ENCODE data around the gene SLC35B2.
A peak's percentile ranks its signal among the peaks of the same experiment; 100 is the strongest.

Gene SLC35B2

GRCh38 chr6:44219815-44220784 is 37.2 kb downstream of the SLC35B2 start:
- H3K27ac Mint-ChIP-seq, result peak overlapping the region; percentile 77
- H3K9me3 Mint-ChIP-seq, result no peaks in the 10 kb centered on the region
- peaks cover 51% of the 10 kb centered on the region for H3K4me1 Mint-ChIP-seq
- no peak for ATAC-seq
- no peaks in the 10 kb centered on the region for H3K27me3 Mint-ChIP-seq
- H3K4me3 Mint-ChIP-seq, result peak overlapping the region; percentile 84
- no peaks in the 10 kb centered on the region for H3K36me3 Mint-ChIP-seq

- peak; percentile 60 for ATAC-seq
- Mint-ChIP-seq H3K36me3 (no peaks in the 10 kb centered on the region), H3K4me3 (peak overlapping the region; percentile 84), H3K27me3 (no peaks in the 10 kb centered on the region), H3K9me3 (no peaks in the 10 kb centered on the region), H3K4me1 (peaks cover 43% of the 10 kb centered on the region), H3K27ac (peak overlapping the region; percentile 77)
Observed at GRCh38 chr6:44219053-44219814, 38.1 kb downstream of the SLC35B2 start.

GRCh38 chr6:44217332-44218143 is 39.8 kb downstream of the SLC35B2 start:
- Mint-ChIP-seq H3K27me3 (no peaks in the 10 kb centered on the region), H3K9me3 (no peaks in the 10 kb centered on the region), H3K36me3 (no peaks in the 10 kb centered on the region), H3K4me1 (peaks cover 30% of the 10 kb centered on the region), H3K27ac (no peak overlapping the region), H3K4me3 (no peak overlapping the region)
- no peak for ATAC-seq

- Mint-ChIP-seq H3K27me3 (no peaks in the 10 kb centered on the region), H3K27ac (no peak within 1 kb of the TSS), H3K9me3 (no peaks in the 10 kb centered on the region), H3K36me3 (no peaks in the 10 kb centered on the region), H3K4me1 (peaks cover 26% of the 10 kb centered on the region), H3K4me3 (no peak within 1 kb of the TSS)
- ATAC-seq, result no peak
Observed at GRCh38 chr6:44216677-44217331, 40.5 kb downstream of the SLC35B2 start, which contains the start of gene MYMX. Gene MYMX (plus strand): TSS chr6:44216926. CDS start chr6:44217472, 546 bp downstream.

GRCh38 chr6:44214307-44214706 is 43.0 kb downstream of the SLC35B2 start:
- Mint-ChIP-seq H3K4me3 (no peak overlapping the region), H3K9me3 (no peaks in the 10 kb centered on the region), H3K4me1 (peaks cover 11% of the 10 kb centered on the region), H3K27me3 (no peaks in the 10 kb centered on the region), H3K27ac (no peak overlapping the region), H3K36me3 (no peaks in the 10 kb centered on the region)
- ATAC-seq, result no peak

- H3K9me3 Mint-ChIP-seq, result no peaks in the 10 kb centered on the region
- H3K4me3 Mint-ChIP-seq, result no peak overlapping the region
- no peaks in the 10 kb centered on the region for H3K36me3 Mint-ChIP-seq
- no peak for ATAC-seq
- H3K27me3 Mint-ChIP-seq, result peaks cover 22% of the 10 kb centered on the region
- no peaks in the 10 kb centered on the region for H3K4me1 Mint-ChIP-seq
- no peak overlapping the region for H3K27ac Mint-ChIP-seq
Observed at GRCh38 chr6:44211284-44211683, 46.0 kb downstream of the SLC35B2 start.

GRCh38 chr6:44207966-44208365 is 49.4 kb downstream of the SLC35B2 start:
- Mint-ChIP-seq H3K4me3 (no peak overlapping the region), H3K36me3 (no peaks in the 10 kb centered on the region), H3K27ac (no peak overlapping the region), H3K9me3 (no peaks in the 10 kb centered on the region), H3K4me1 (no peaks in the 10 kb centered on the region), H3K27me3 (peaks cover 23% of the 10 kb centered on the region)
- no peak for ATAC-seq

All from stimulated activated memory B cell treated with anti-CD40 and anti-IgM and Interleukin-4, amounts not matched to agents 10 μg/mL and 1 μg/mL and 100 μg/mL, for 72 hours (primary cell).